HG03175 (cell line): Measurements from ENCODE around the gene OR1K1.
"Not testable (repeated sequence)": the region's sequence is repeated elsewhere in the genome, so short reads cannot be mapped to it uniquely, and the experiment has no call there.

Experiments used
- ATAC-seq: cut with Tn5 transposase; IDR thresholded peaks from one replicate; pipeline ENCODE4 v1.9.1; 2021; ENCODE audit warnings: mild to moderate bottlenecking, moderate library complexity; ENCODE audit not compliant: unreplicated experiment

OR1K1 gene

GRCh38 chr9:122810306-122810946, 10.5 kb downstream of the OR1K1 start:
- ATAC-seq: peak; percentile 83

- ATAC-seq: no peak
Observed at GRCh38 chr9:122812736-122813135, 12.8 kb downstream of the OR1K1 start.

- ATAC-seq: no peak
Observed at GRCh38 chr9:122814545-122814944, 14.6 kb downstream of the OR1K1 start.

GRCh38 chr9:122815544-122815943, 15.6 kb downstream of the OR1K1 start:
- no peak for ATAC-seq

- no peak for ATAC-seq
Observed at GRCh38 chr9:122816163-122816867, 16.4 kb downstream of the OR1K1 start.

GRCh38 chr9:122819326-122819725, 19.4 kb downstream of the OR1K1 start:
- no peak for ATAC-seq

GRCh38 chr9:122819791-122820489, 20.0 kb downstream of the OR1K1 start:
- ATAC-seq: no peak

GRCh38 chr9:122820490-122820845, 20.5 kb downstream of the OR1K1 start:
- ATAC-seq: no peak

GRCh38 chr9:122821278-122821943, 21.5 kb downstream of the OR1K1 start:
- ATAC-seq: no peak

GRCh38 chr9:122822056-122822455, 22.1 kb downstream of the OR1K1 start:
- ATAC-seq: no peak

GRCh38 chr9:122822938-122823337, 23.0 kb downstream of the OR1K1 start:
- no peak for ATAC-seq

- ATAC-seq: no peak
Observed at GRCh38 chr9:122827761-122828093, 27.8 kb downstream of the OR1K1 start.

GRCh38 chr9:122828965-122829284, 29.0 kb downstream of the OR1K1 start:
- not testable (repeated sequence) for ATAC-seq

GRCh38 chr9:122832194-122832593, 32.3 kb downstream of the OR1K1 start:
- no peak for ATAC-seq

- ATAC-seq: no peak
Observed at GRCh38 chr9:122835313-122835731, 35.4 kb downstream of the OR1K1 start.

- no peak for ATAC-seq
Observed at GRCh38 chr9:122837266-122837850, 37.4 kb downstream of the OR1K1 start.

GRCh38 chr9:122838441-122838840, 38.5 kb downstream of the OR1K1 start:
- not testable (repeated sequence) for ATAC-seq

GRCh38 chr9:122841501-122841900, 41.6 kb downstream of the OR1K1 start:
- ATAC-seq: no peak

GRCh38 chr9:122844137-122844536, 44.2 kb downstream of the OR1K1 start:
- ATAC-seq: no peak

GRCh38 chr9:122845116-122845515, 45.2 kb downstream of the OR1K1 start:
- ATAC-seq: no peak

- ATAC-seq: no peak
Observed at GRCh38 chr9:122846371-122846940, 46.5 kb downstream of the OR1K1 start.
